Hepatocyte (in vitro differentiated cells): ENCODE measurements around the gene ST8SIA6. TPM values are rescaled to one million over a fixed set of nuclear protein-coding genes. Genes with fewer than 3 reads are reported as not detected.
A peak's percentile ranks its signal among the peaks of the same experiment; 100 is the strongest.

Experiments used
- DNase-seq: peaks from one replicate; pipeline ENCODE4 v3.0.0-alpha.2; 2016; ENCODE audit warnings: low spot score
- H2AFZ ChIP-seq: fragments of 200-600 bp; sonication (generic); 2 replicates; pipeline ENCODE4 v1.6.0; 2016; ENCODE audit warnings: antibody characterized with exemption, mild to moderate bottlenecking
- H3K27ac ChIP-seq: fragments of 200-600 bp; sonication (generic); 2 replicates; pipeline ENCODE4 v1.5.1; 2016; ENCODE audit warnings: mild to moderate bottlenecking
- H3K27me3 ChIP-seq: fragments of 200-600 bp; sonication (generic); 2 replicates; pipeline ENCODE4 v1.6.1; 2016
- H3K36me3 ChIP-seq: fragments of 200-600 bp; sonication (generic); replicated peaks from 2 replicates; pipeline ENCODE4 v1.5.1; 2016; ENCODE audit warnings: low read depth; ENCODE audit not compliant: insufficient read depth
- H3K4me1 ChIP-seq: fragments of 200-600 bp; sonication (generic); 2 replicates; pipeline ENCODE4 v1.5.1; 2016; ENCODE audit warnings: mild to moderate bottlenecking, moderate library complexity; ENCODE audit not compliant: insufficient read depth
- H3K4me2 ChIP-seq: fragments of 200-600 bp; sonication (generic); 2 replicates; pipeline ENCODE4 v1.6.0; 2016
- H3K4me3 ChIP-seq: fragments of 200-600 bp; sonication (generic); 2 replicates; pipeline ENCODE4 v1.5.1; 2016; ENCODE audit warnings: mild to moderate bottlenecking
- H3K79me2 ChIP-seq: fragments of 200-600 bp; sonication (generic); 2 replicates; pipeline ENCODE4 v1.6.0; 2017; ENCODE audit warnings: mild to moderate bottlenecking
- H3K9me2 ChIP-seq: fragments of 200-600 bp; sonication (generic); replicated peaks from 2 replicates; pipeline ENCODE4 v1.6.0; 2017; ENCODE audit warnings: mild to moderate bottlenecking; ENCODE audit not compliant: insufficient read depth
- H3K9me3 ChIP-seq: fragments of 200-600 bp; sonication (generic); 2 replicates; pipeline ENCODE4 v1.5.1; 2016; ENCODE audit warnings: low read depth, mild to moderate bottlenecking
- H4K20me1 ChIP-seq: fragments of 200-600 bp; sonication (generic); 2 replicates; pipeline ENCODE4 v1.6.0; 2016; ENCODE audit warnings: mild to moderate bottlenecking; ENCODE audit not compliant: insufficient read depth, poor library complexity, severe bottlenecking
- CTCF ChIP-seq: fragments of 200-600 bp; sonication (generic); IDR thresholded peaks from 2 replicates; pipeline ENCODE4 v1.5.1; 2016; ENCODE audit warnings: antibody characterized with exemption, mild to moderate bottlenecking; ENCODE audit not compliant: poor library complexity
- EZH2 ChIP-seq: fragments of 200-600 bp; sonication (generic); IDR thresholded peaks from 2 replicates; pipeline ENCODE4 v1.6.1; 2016; ENCODE audit warnings: antibody characterized with exemption, mild to moderate bottlenecking, borderline replicate concordance
- EZH2phosphoT487 ChIP-seq: fragments of 200-600 bp; sonication (generic); IDR thresholded peaks from one replicate; pipeline ENCODE4 v1.6.1; 2018; ENCODE audit warnings: antibody characterized with exemption, mild to moderate bottlenecking, low read depth, moderate library complexity; ENCODE audit not compliant: unreplicated experiment, severe bottlenecking
- WGBS: methylation state at CpG from one replicate; pipeline ENCODE4 v1.1.6; 2016; ENCODE audit warnings: low lambda C conversion rate; ENCODE audit errors: missing lambda C conversion rate; 5-methylcytosine and 5-hydroxymethylcytosine counted together
- polyA plus RNA-seq: library from polyadenylated mRNA; unstranded; fragments of >200 nt; fragmentation: Nextera tagmentation; extraction: Ambion mirVana; gene quantifications from 2 replicates; pipeline ENCODE4 v1.2.1, GENCODE V29; 2016
- total RNA-seq: library from RNA; depleted of rRNA; stranded (reverse); fragments of >200 nt; gene quantifications from 2 replicates; pipeline ENCODE4 v1.2.3, GENCODE V29; 2014

The ST8SIA6 gene
- total and polyA plus RNA-seq, 2 experiments from 2014 or later, result 0.10 TPM; not detected in 1

GRCh38 chr10:17380888-17381287 lies 73.5 kb downstream of the ST8SIA6 start:
- Histone ChIP-seq H3K4me1 (no peaks in the 10 kb centered on the region), H3K4me2 (no peak overlapping the region), H3K79me2 (no peaks in the 10 kb centered on the region), H3K36me3 (no peaks in the 10 kb centered on the region), H3K9me2 (no peaks in the 10 kb centered on the region), H3K4me3 (no peak overlapping the region), H2AFZ (no peak overlapping the region), H4K20me1 (no peaks in the 10 kb centered on the region), H3K27ac (peak overlapping the region; percentile 9), H3K9me3 (no peaks in the 10 kb centered on the region), H3K27me3 (no peaks in the 10 kb centered on the region)
- 60% methylated on average over 5 of the region's 5 CpGs for WGBS
- TF ChIP-seq CTCF, result no peak
- TF ChIP-seq EZH2phosphoT487, result no peak
- no peak for TF ChIP-seq EZH2
- DNase-seq, result no peak

DNA sequence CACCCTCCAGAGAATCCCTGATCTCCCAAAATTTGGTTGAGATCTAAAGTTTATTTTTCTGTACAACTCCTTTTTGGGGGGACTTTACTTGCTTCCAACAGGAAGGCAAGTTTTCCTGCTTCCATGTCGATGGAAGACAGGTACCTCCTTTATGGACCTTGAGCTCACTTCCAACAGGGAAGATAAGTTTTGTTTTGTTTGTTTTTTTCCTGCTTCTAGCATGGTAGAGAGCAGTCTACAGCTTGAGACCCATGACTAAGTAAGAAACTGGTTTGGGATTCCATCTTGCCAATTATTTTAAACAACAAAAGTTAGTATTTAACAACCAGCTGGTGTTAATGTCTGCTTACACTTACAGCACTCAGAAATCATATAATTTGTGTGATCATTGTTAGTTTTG lies 74.4 kb downstream of the ST8SIA6 start:
- Histone ChIP-seq H3K9me3 (no peaks in the 10 kb centered on the region), H3K4me2 (no peak overlapping the region), H3K4me1 (no peaks in the 10 kb centered on the region), H3K79me2 (no peaks in the 10 kb centered on the region), H3K27ac (peak overlapping the region; percentile 9), H3K9me2 (no peaks in the 10 kb centered on the region), H3K27me3 (no peaks in the 10 kb centered on the region), H2AFZ (no peak overlapping the region), H3K4me3 (no peak overlapping the region), H3K36me3 (no peaks in the 10 kb centered on the region), H4K20me1 (no peaks in the 10 kb centered on the region)
- no peak for DNase-seq
- no peak for TF ChIP-seq EZH2
- TF ChIP-seq EZH2phosphoT487, result no peak
- TF ChIP-seq CTCF, result no peak
- WGBS, result 40% methylated on average over 1 of the region's 1 CpG

GRCh38 chr10:17379151-17379690 lies 75.2 kb downstream of the ST8SIA6 start:
- TF ChIP-seq EZH2, result no peak
- TF ChIP-seq EZH2phosphoT487, result no peak
- no peak for TF ChIP-seq CTCF
- Histone ChIP-seq H3K4me2 (no peak overlapping the region), H3K36me3 (no peaks in the 10 kb centered on the region), H3K4me3 (no peak overlapping the region), H4K20me1 (no peaks in the 10 kb centered on the region), H3K27ac (no peak overlapping the region), H3K4me1 (no peaks in the 10 kb centered on the region), H3K27me3 (no peaks in the 10 kb centered on the region), H3K9me3 (no peaks in the 10 kb centered on the region), H2AFZ (no peak overlapping the region), H3K79me2 (no peaks in the 10 kb centered on the region), H3K9me2 (no peaks in the 10 kb centered on the region)
- 47% methylated on average over 6 of the region's 6 CpGs for WGBS
- no peak for DNase-seq
